Liver (tissue), 9 donors: ENCODE results near the gene OGA. TPM values are rescaled to one million over a fixed set of nuclear protein-coding genes. Genes with fewer than 3 reads are reported as not detected.
A peak's percentile ranks its signal among the peaks of the same experiment; 100 is the strongest.

Experiments used
- DNase-seq: peaks from one replicate; pipeline ENCODE4 v3.0.0-alpha.2; 2017; ENCODE audit warnings: low spot score
- H3K27ac ChIP-seq, 2 donors: one replicate each; pipeline ENCODE4 v1.7.0; 2013; ENCODE audit warnings: inconsistent platforms in 2 of 2, low read length in 2 of 2, control low read depth in 1 of 2, low read depth in 1 of 2, mild to moderate bottlenecking in 1 of 2
- H3K27me3 ChIP-seq, 4 donors: one replicate each; pipeline versions ENCODE4 v1.6.1 to v1.7.0; 2013; ENCODE audit warnings: low read length in 3 of 4, inconsistent platforms in 1 of 4, mild to moderate bottlenecking in 1 of 4, moderate library complexity in 1 of 4; ENCODE audit not compliant: control insufficient read depth in 4 of 4, insufficient read depth in 4 of 4
- H3K36me3 ChIP-seq, 4 donors: one replicate each; pipeline versions ENCODE4 v1.6.1 to v1.7.0; 2013; ENCODE audit warnings: low read length in 3 of 4, mild to moderate bottlenecking in 3 of 4, low read depth in 1 of 4, moderate library complexity in 1 of 4; ENCODE audit not compliant: control insufficient read depth in 4 of 4, insufficient read depth in 3 of 4
- H3K4me1 ChIP-seq, 4 donors: one replicate each; pipeline versions ENCODE4 v1.6.1 to v1.7.0; 2013; ENCODE audit warnings: low read length in 3 of 4, mild to moderate bottlenecking in 3 of 4, moderate library complexity in 1 of 4; ENCODE audit not compliant: control insufficient read depth in 4 of 4, insufficient read depth in 4 of 4
- H3K4me3 ChIP-seq, 3 donors: one replicate each; pipeline versions ENCODE4 v1.6.1 to v1.7.0; 2013; ENCODE audit warnings: low read length in 3 of 3, control low read depth in 1 of 3, low read depth in 1 of 3, mild to moderate bottlenecking in 1 of 3
- H3K9ac ChIP-seq, 2 donors: one replicate each; pipeline ENCODE4 v1.7.0; 2013; ENCODE audit warnings: low read length in 2 of 2, mild to moderate bottlenecking in 2 of 2, moderate library complexity in 2 of 2, control low read depth in 1 of 2, low read depth in 1 of 2
- H3K9me3 ChIP-seq, 4 donors: one replicate each; pipeline versions ENCODE4 v1.6.1 to v1.7.0; 2013; ENCODE audit warnings: low read length in 3 of 4; ENCODE audit not compliant: control insufficient read depth in 4 of 4
- ATF3 ChIP-seq: IDR thresholded peaks from 2 replicates; pipeline ENCODE4 v1.6.1; 2016; ENCODE audit warnings: antibody characterized with exemption
- EGR1 ChIP-seq, 2 donors: IDR thresholded peaks; 2 replicates each; pipeline ENCODE4 v1.6.1; 2016 to 2018; ENCODE audit warnings: antibody characterized with exemption in 2 of 2, low read depth in 2 of 2
- FOXA2 ChIP-seq: IDR thresholded peaks from 2 replicates; pipeline ENCODE4 v1.6.1; 2016; ENCODE audit warnings: antibody characterized with exemption
- GABPA ChIP-seq, 2 donors: IDR thresholded peaks in 1 of 2; conservative IDR thresholded peaks in 1 of 2; 2 replicates each; pipeline ENCODE4 v1.6.1; 2016; ENCODE audit warnings: antibody characterized with exemption in 2 of 2, mild to moderate bottlenecking in 1 of 2, moderate library complexity in 1 of 2
- HNF4A ChIP-seq, 2 donors: conservative IDR thresholded peaks; 2 replicates each; pipeline ENCODE4 v1.6.1; 2016; ENCODE audit warnings: antibody characterized with exemption in 2 of 2, mild to moderate bottlenecking in 2 of 2
- JUND ChIP-seq, 2 donors: IDR thresholded peaks; 2 replicates each; pipeline ENCODE4 v1.6.1; 2016; ENCODE audit warnings: antibody characterized with exemption in 2 of 2
- NR2F2 ChIP-seq: IDR thresholded peaks from 2 replicates; pipeline ENCODE4 v1.6.1; 2016; ENCODE audit warnings: antibody characterized with exemption
- RAD21 ChIP-seq, 2 donors: IDR thresholded peaks; 2 replicates each; pipeline ENCODE4 v1.6.1; 2016; ENCODE audit warnings: antibody characterized with exemption in 2 of 2, mild to moderate bottlenecking in 2 of 2
- REST ChIP-seq: IDR thresholded peaks from 2 replicates; pipeline ENCODE4 v1.6.1; 2016; ENCODE audit warnings: antibody characterized with exemption, mild to moderate bottlenecking
- RXRA ChIP-seq, 2 donors: IDR thresholded peaks; 2 replicates each; pipeline ENCODE4 v1.6.1; 2017 to 2018; ENCODE audit warnings: antibody characterized with exemption in 2 of 2, mild to moderate bottlenecking in 1 of 2
- TAF1 ChIP-seq: conservative IDR thresholded peaks from 2 replicates; pipeline ENCODE4 v1.6.1; 2016; ENCODE audit warnings: antibody characterized with exemption, mild to moderate bottlenecking
- YY1 ChIP-seq: IDR thresholded peaks from 2 replicates; pipeline ENCODE4 v1.6.1; 2016; ENCODE audit warnings: antibody characterized with exemption, mild to moderate bottlenecking
- WGBS: extraction: QIAGEN DNeasy Blood & Tissue Kit; methylation state at CpG from one replicate; pipeline ENCODE4 v1.1.7; 2013; 5-methylcytosine and 5-hydroxymethylcytosine counted together
- polyA plus RNA-seq, 2 donors: library from polyadenylated mRNA; stranded (reverse) in 1 of 2; unstranded in 1 of 2; fragments of 200-250 nt in 1 of 2; fragments of >200 nt in 1 of 2; fragmentation: Nextera tagmentation in 1 of 2; extraction: Ambion mirVana in 1 of 2; gene quantifications; one replicate each; pipeline versions ENCODE4 v1.2.1 to v1.2.3, GENCODE V29; 2013 to 2015
- total RNA-seq, 2 donors: library from RNA; depleted of rRNA; stranded (reverse); fragments of >200 nt; gene quantifications; one replicate each; pipeline ENCODE4 v1.2.3, GENCODE V29; 2014
- TF ChIP-seq, protein P1 (sequence below): IDR thresholded peaks from 2 replicates; pipeline ENCODE4 v1.6.1; 2016; ENCODE audit warnings: antibody characterized with exemption
- TF ChIP-seq, protein P2 (sequence below): IDR thresholded peaks from 2 replicates; pipeline ENCODE4 v1.6.1; 2016; ENCODE audit warnings: antibody characterized with exemption
- donor health status: healthy.
- donor health status: healthy.
- donor health status: healthy.
- donor health status: healthy.
- donor health status: healthy.

The OGA gene
- total and polyA plus RNA-seq, 4 donors = 18.0 to 64.3 (median 41.4) TPM

DNA sequence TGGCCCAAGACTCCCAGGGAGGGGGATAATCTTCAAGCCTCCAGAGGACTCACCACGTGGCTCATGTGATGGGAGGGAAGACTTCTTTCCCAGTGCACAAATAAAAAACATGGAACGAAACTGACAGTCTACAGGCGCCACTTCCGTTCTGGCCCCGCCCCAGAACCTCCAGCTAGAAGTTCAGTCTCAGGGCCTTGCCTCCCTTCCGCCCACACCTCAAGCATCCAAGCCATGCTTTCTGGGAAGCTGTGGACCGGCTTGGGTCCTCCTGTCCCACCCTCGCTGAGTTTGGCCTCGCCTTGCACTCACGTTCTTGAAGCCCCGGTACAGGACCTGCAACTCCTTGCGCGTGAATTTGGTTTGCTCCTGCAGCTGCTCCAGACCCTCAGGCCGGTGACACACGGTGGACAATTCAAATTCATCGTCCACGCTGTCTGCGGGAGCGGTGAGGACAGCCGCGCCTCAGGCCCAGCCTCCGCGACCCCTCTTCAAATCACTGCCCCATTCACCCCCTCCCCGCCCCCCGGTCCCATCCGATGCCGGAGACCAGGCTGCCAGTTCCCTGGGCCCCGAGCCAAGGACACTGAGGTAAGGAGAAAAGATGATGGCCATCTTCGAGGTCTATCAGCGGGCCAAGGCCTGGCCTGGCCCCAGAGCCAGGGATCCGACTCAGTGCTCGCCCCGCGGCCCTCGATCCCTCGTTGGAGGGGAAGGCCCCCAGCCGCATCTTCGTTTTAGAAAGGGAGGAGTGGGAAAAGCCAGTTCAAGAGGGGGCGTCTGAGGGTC is 10.7 kb upstream of the OGA start (continued):
- no peak for TF ChIP-seq HNF4A (conservative IDR thresholded peaks at IDR 0.05)

GRCh38 chr10:101827919-101828600 is 9.8 kb upstream of the OGA start:
- no peak for TF ChIP-seq REST
- TF ChIP-seq JUND (IDR thresholded peaks at IDR 0.05) = no peak
- no peak for TF ChIP-seq RXRA (IDR thresholded peaks at IDR 0.05)
- TF ChIP-seq, protein P1, sequence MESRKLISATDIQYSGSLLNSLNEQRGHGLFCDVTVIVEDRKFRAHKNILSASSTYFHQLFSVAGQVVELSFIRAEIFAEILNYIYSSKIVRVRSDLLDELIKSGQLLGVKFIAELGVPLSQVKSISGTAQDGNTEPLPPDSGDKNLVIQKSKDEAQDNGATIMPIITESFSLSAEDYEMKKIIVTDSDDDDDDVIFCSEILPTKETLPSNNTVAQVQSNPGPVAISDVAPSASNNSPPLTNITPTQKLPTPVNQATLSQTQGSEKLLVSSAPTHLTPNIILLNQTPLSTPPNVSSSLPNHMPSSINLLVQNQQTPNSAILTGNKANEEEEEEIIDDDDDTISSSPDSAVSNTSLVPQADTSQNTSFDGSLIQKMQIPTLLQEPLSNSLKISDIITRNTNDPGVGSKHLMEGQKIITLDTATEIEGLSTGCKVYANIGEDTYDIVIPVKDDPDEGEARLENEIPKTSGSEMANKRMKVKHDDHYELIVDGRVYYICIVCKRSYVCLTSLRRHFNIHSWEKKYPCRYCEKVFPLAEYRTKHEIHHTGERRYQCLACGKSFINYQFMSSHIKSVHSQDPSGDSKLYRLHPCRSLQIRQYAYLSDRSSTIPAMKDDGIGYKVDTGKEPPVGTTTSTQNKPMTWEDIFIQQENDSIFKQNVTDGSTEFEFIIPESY = no peak
- no peak for TF ChIP-seq FOXA2
- TF ChIP-seq YY1 = no peak
- TF ChIP-seq TAF1 = no peak
- TF ChIP-seq, protein P2, sequence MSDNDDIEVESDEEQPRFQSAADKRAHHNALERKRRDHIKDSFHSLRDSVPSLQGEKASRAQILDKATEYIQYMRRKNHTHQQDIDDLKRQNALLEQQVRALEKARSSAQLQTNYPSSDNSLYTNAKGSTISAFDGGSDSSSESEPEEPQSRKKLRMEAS = no peak
- Histone ChIP-seq H3K9me3 (no peaks in the 10 kb centered on the region), H3K4me1 (peaks cover 0 to 25% (median 8%) of the 10 kb centered on the region in 4 donors), H3K27ac (no peak overlapping the region), H3K9ac (no peak overlapping the region), H3K4me3 (no peak overlapping the region), H3K36me3 (no peaks in the 10 kb centered on the region), H3K27me3 (no peaks in the 10 kb centered on the region)
- no peak for DNase-seq
- 92% methylated on average over 10 of the region's 10 CpGs for WGBS

GRCh38 chr10:101826852-101827434 is 8.7 kb upstream of the OGA start:
- TF ChIP-seq FOXA2 (no peak), HNF4A (conservative IDR thresholded peaks at IDR 0.05) (no peak), GABPA (IDR thresholded peaks at IDR 0.05 in 1 of 2, conservative IDR thresholded peaks at IDR 0.05 in 1 of 2) (no peak), RAD21 (IDR thresholded peaks at IDR 0.05) (no peak), RXRA (IDR thresholded peaks at IDR 0.05) (no peak), EGR1 (IDR thresholded peaks at IDR 0.05; ENCODE audit: low read depth in 2 of 2) (no peak), ATF3 (no peak), JUND (IDR thresholded peaks at IDR 0.05) (no peak), TAF1 (no peak), YY1 (no peak), NR2F2 (no peak)
- TF ChIP-seq, protein P2 = no peak
- TF ChIP-seq, protein P1 = no peak
- Histone ChIP-seq H3K4me1 (peaks cover 0 to 19% (median 7%) of the 10 kb centered on the region in 4 donors), H3K9me3 (no peaks in the 10 kb centered on the region), H3K36me3 (no peaks in the 10 kb centered on the region), H3K27ac (no peak overlapping the region), H3K9ac (no peak overlapping the region), H3K4me3 (no peak overlapping the region), H3K27me3 (no peaks in the 10 kb centered on the region)
- WGBS = 95% methylated on average over 5 of the region's 5 CpGs
- DNase-seq = peak; percentile 5
